Measurements from ENCODE around the gene SLC29A4.
"Not testable (repeated sequence)": the region's sequence is repeated elsewhere in the genome, so short reads cannot be mapped to it uniquely, and the experiment has no call there.

Gene SLC29A4

GRCh38 chr7:5303061-5303460 lies 20.3 kb downstream of the SLC29A4 start:
- no peak overlapping the region for H3K27ac ChIP-seq
- TF ChIP-seq ZFX (IDR thresholded peaks at IDR 0.05; ENCODE audit: borderline replicate concordance) = no peak
- TF ChIP-seq, protein P1, sequence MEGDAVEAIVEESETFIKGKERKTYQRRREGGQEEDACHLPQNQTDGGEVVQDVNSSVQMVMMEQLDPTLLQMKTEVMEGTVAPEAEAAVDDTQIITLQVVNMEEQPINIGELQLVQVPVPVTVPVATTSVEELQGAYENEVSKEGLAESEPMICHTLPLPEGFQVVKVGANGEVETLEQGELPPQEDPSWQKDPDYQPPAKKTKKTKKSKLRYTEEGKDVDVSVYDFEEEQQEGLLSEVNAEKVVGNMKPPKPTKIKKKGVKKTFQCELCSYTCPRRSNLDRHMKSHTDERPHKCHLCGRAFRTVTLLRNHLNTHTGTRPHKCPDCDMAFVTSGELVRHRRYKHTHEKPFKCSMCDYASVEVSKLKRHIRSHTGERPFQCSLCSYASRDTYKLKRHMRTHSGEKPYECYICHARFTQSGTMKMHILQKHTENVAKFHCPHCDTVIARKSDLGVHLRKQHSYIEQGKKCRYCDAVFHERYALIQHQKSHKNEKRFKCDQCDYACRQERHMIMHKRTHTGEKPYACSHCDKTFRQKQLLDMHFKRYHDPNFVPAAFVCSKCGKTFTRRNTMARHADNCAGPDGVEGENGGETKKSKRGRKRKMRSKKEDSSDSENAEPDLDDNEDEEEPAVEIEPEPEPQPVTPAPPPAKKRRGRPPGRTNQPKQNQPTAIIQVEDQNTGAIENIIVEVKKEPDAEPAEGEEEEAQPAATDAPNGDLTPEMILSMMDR (IDR thresholded peaks at IDR 0.05) = no peak

DNA sequence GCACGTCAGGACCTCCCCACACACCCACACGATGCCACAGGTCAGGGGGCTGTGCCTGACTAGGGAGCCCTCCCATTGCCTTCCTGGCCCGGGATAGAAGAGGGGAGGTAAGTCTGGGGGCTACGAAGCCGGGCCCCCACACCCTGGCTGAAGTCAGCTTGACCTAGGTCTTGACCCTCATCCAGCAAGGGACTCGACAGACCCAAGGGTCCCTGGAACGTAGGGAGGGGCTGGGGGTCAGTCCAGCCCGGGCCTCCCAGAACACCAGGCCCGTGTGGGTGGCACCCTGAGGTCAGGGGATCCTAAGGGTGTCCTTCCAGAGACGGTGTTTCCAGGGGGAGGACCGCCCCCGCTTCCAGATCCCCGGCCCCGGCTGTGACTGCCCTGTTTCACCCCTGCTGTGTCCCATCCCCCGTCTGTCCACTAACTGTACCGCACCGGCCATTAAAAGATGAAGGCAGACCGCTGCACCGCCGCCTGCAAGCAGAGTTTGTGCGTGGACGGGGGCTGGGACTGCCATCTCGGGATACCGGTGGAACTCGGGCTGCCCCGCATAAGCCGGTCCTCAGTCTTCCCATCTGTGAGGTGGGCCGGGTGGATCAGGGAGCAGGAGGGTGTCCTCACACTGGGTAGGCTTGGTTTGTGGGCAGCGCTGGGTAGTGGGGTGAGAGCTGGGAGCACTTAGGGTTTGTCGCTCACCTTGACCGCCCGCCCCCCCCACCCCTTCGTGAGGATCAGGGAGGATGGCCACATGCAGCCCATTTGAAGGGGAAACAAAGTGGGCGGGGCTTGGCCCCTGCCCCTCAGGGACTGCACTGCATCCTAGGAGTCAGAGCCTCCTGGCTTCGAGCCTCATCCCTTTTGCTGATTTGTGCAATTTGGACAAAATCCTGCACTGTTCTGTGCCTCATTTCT lies 21.1 kb downstream of the SLC29A4 start:
- TF ChIP-seq ZFX (IDR thresholded peaks at IDR 0.05; ENCODE audit: borderline replicate concordance) = no peak
- TF ChIP-seq, protein P1 (IDR thresholded peaks at IDR 0.05) = no peak
- no peak overlapping the region for H3K27ac ChIP-seq

DNA sequence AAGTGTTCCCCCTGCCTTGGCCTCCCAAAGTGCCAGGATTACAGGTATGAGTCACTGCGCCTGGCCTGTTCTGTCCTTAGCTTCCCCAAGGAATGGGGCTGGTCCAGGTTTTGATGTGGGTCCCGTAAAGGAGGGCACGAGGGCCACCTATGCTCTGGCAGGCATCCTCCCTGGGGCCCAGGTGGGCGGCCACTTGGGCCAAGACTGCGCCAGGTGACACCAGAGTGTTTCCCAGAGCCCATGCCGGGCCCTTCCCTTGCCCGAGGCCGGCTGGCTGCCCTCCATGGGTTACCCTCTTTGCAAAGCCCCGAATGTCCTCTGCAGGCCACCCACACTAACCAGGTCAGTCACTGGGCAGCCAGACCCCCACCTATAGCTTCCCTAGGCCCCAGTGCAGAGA lies 22.3 kb downstream of the SLC29A4 start:
- H3K27ac ChIP-seq = not testable (repeated sequence)

DNA sequence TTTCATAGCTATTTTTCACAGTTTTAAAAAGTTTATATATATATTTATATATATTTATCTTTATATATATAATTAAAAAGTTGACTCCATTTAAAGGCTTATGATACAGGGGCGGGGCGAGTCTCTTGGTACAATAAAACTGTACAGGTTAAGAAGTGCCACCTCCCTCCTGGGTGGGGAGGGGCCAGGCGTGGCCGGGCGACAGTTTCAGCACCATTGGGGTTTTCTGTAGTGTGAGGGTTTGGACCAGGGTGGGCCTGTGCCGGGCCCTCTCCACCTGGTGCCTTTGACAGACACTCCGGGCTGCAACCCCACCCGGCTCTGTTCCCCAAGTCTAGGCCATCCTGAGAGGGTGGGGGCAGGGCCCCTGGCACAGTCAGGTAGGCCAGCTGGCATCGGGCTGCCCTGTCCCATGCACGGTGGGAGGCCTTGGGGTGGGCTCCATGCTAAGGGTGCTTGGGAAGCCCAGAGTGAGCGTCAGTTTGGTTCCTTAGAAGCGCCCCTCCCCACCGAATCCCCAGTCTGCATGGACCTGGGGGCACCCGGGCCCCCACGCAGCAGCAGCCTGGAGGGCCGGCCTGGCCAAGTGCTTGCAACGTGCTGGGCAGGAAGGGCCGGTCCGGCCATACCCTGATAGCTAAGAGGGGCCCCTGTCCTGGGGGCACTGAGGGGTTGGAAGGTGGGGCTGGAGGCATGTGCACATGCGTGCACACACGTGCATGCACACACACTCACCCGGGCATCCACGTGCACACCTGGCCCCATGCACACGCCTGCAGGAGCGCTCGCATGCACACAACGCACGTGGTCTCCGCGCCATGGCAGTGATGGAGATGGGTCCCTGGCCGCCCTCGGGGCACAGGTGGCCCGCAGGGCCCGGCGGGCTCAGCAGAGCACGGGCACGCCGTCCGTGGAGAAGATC lies 24.7 kb downstream of the SLC29A4 start:
- not testable (repeated sequence) for H3K27ac ChIP-seq

- TF ChIP-seq ZFX (IDR thresholded peaks at IDR 0.05; ENCODE audit: borderline replicate concordance) = no peak
- TF ChIP-seq, protein P1 (IDR thresholded peaks at IDR 0.05) = no peak
- no peak overlapping the region for H3K27ac ChIP-seq
Measured at GRCh38 chr7:5309146-5309545, 26.4 kb downstream of the SLC29A4 start.

- H3K27ac ChIP-seq = no peak overlapping the region
- no peak for TF ChIP-seq ZFX (IDR thresholded peaks at IDR 0.05; ENCODE audit: borderline replicate concordance)
- TF ChIP-seq, protein P1 (IDR thresholded peaks at IDR 0.05) = no peak
Measured at GRCh38 chr7:5310822-5311405, 28.2 kb downstream of the SLC29A4 start.

- H3K27ac ChIP-seq = not testable (repeated sequence)
Measured at GRCh38 chr7:5312276-5313070, 29.7 kb downstream of the SLC29A4 start.

DNA sequence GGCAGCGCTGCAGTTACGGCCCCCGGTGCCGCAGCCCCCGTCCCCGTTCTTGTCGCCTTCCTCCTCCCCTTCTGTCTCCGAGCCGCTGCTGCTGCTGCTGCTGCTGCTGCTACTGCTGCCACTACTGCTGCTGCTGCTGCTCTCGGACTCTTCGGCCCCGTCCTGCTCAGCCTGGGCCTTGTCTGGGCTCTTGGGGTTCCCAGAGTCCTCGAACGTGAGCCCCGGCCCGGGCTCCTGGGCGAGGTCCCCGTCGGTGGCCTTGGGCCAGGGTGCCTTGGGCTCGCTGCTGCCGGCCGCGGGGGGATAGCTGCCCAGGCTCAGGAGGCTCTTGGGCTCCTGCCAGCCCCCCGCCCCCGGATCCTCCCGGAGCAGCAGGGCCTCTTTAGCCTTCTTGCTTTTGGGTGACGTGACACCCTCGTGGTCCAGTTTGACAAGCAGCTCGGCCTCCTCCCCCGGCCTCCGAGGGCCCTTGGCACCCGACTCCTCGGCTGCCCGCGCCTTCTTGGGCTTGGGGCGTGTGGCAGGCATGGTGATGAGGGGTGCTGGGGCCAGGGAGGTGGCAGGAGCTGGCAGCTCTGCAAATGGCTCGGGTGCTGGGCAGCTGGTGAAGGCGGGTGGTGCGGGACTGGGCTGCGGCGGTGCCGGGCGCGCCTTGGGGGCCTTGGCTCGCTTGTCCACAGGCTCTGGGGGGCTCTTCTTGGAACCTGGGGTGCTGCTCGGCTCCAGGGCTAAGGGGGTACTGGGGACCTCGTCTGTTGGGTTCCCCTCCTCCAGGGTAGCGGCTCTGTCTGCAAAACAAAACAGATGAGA lies 30.5 kb downstream of the SLC29A4 start:
- H3K27ac ChIP-seq = not testable (repeated sequence)
